DND-41 (cell line): Measurements from ENCODE around the gene FBXW7.

Experiments used
- CTCF ChIP-seq: IDR thresholded peaks from 2 replicates; pipeline ENCODE4 v1.5.1; 2012; ENCODE audit warnings: borderline replicate concordance, low read length, moderate library complexity, mild to moderate bottlenecking; ENCODE audit not compliant: poor library complexity, severe bottlenecking; ENCODE audit errors: extremely low read depth
- EZH2 ChIP-seq: IDR thresholded peaks from 3 replicates; pipeline ENCODE4 v1.6.1; 2012; ENCODE audit warnings: borderline replicate concordance, low read depth, mild to moderate bottlenecking, moderate library complexity, low read length, inconsistent platforms; ENCODE audit not compliant: severe bottlenecking

- TF ChIP-seq CTCF (no peak), EZH2 (no peak)
Measured at GRCh38 chr4:152575533-152575932, 39.6 kb upstream of the FBXW7 start.
